Mesenchymal stem cell (in vitro differentiated cells and primary cell): ENCODE results near the gene PPM1J.

ENCODE experiments used
- DNase-seq: peaks from one replicate; pipeline ENCODE4 v3.0.0-alpha.2; 2013
- H2AFZ ChIP-seq: one replicate; pipeline ENCODE4 v1.6.1; 2013; ENCODE audit warnings: low read depth, mild to moderate bottlenecking, control low read depth, inconsistent platforms, low read length, moderate library complexity
- H2AK5ac ChIP-seq: 2 replicates; pipeline ENCODE4 v1.6.1; 2013; ENCODE audit warnings: low read length, moderate library complexity, mild to moderate bottlenecking, inconsistent platforms; ENCODE audit not compliant: severe bottlenecking
- H2BK120ac ChIP-seq: one replicate; pipeline ENCODE4 v1.6.1; 2013; ENCODE audit warnings: low read depth, mild to moderate bottlenecking, inconsistent platforms, low read length, moderate library complexity
- H2BK12ac ChIP-seq, 2 experiments: one replicate each; pipeline ENCODE4 v1.6.1; 2013; ENCODE audit warnings: inconsistent platforms in 2 of 2, low read length in 2 of 2, mild to moderate bottlenecking in 2 of 2, moderate library complexity in 2 of 2, control low read depth in 1 of 2
- H2BK15ac ChIP-seq: one replicate; pipeline ENCODE4 v1.6.1; 2013; ENCODE audit warnings: mild to moderate bottlenecking, low read depth, inconsistent platforms; ENCODE audit not compliant: poor library complexity, severe bottlenecking
- H2BK5ac ChIP-seq: 2 replicates; pipeline ENCODE4 v1.6.1; 2013; ENCODE audit warnings: low read depth, mild to moderate bottlenecking, low read length, control low read depth, inconsistent platforms; ENCODE audit not compliant: poor library complexity, severe bottlenecking
- H3K14ac ChIP-seq, 2 experiments: one replicate each; pipeline ENCODE4 v1.6.1; 2013; ENCODE audit warnings: inconsistent platforms in 2 of 2, low read length in 2 of 2, control low read depth in 1 of 2, mild to moderate bottlenecking in 1 of 2, moderate library complexity in 1 of 2
- H3K18ac ChIP-seq, 2 experiments: one replicate each; pipeline ENCODE4 v1.6.1; 2013; ENCODE audit warnings: inconsistent platforms in 2 of 2, low read length in 2 of 2, control low read depth in 1 of 2, low read depth in 1 of 2, mild to moderate bottlenecking in 1 of 2
- H3K23ac ChIP-seq, 2 experiments: one replicate each; pipeline ENCODE4 v1.6.1; 2013; ENCODE audit warnings: inconsistent platforms in 2 of 2, low read length in 2 of 2, mild to moderate bottlenecking in 2 of 2, moderate library complexity in 2 of 2, control low read depth in 1 of 2
- H3K27ac ChIP-seq: 2 replicates; pipeline ENCODE4 v1.5.1; 2013; ENCODE audit warnings: mild to moderate bottlenecking, moderate library complexity, low read length, control low read depth, inconsistent platforms; ENCODE audit not compliant: poor library complexity, severe bottlenecking
- H3K27me3 ChIP-seq, 2 experiments: 2 replicates each; pipeline versions ENCODE4 v1.6.1 to v1.7.0; 2013; ENCODE audit warnings: low read length in 2 of 2, mild to moderate bottlenecking in 2 of 2, moderate library complexity in 2 of 2, control low read depth in 1 of 2, inconsistent platforms in 1 of 2; ENCODE audit not compliant: control insufficient read depth in 1 of 2, insufficient read depth in 1 of 2
- H3K36me3 ChIP-seq, 2 experiments: 2 replicates each; pipeline versions ENCODE4 v1.6.1 to v1.7.0; 2013; ENCODE audit warnings: low read length in 2 of 2, control low read depth in 1 of 2, inconsistent platforms in 1 of 2, low read depth in 1 of 2, mild to moderate bottlenecking in 1 of 2; ENCODE audit not compliant: insufficient read depth in 2 of 2, control insufficient read depth in 1 of 2
- H3K4ac ChIP-seq, 2 experiments: one replicate each; pipeline ENCODE4 v1.6.1; 2013; ENCODE audit warnings: inconsistent platforms in 2 of 2, low read length in 2 of 2, mild to moderate bottlenecking in 2 of 2, moderate library complexity in 2 of 2, control low read depth in 1 of 2, low read depth in 1 of 2
- H3K4me1 ChIP-seq: 2 replicates; pipeline ENCODE4 v1.6.1; 2013; ENCODE audit warnings: low read depth, low read length, control low read depth; ENCODE audit not compliant: control insufficient read depth, insufficient read depth
- H3K4me2 ChIP-seq: 2 replicates; pipeline ENCODE4 v1.6.1; 2013; ENCODE audit warnings: low read length, mild to moderate bottlenecking, inconsistent platforms; ENCODE audit not compliant: poor library complexity, severe bottlenecking
- H3K4me3 ChIP-seq, 2 experiments: 2 replicates each; pipeline versions ENCODE4 v1.5.1 to v1.7.0; 2013; ENCODE audit warnings: low read length in 2 of 2, mild to moderate bottlenecking in 2 of 2, control low read depth in 1 of 2, low read depth in 1 of 2; ENCODE audit not compliant: insufficient read depth in 1 of 2
- H3K79me1 ChIP-seq: replicated peaks from 2 replicates; pipeline ENCODE4 v1.6.1; 2013; ENCODE audit warnings: mild to moderate bottlenecking, control low read depth, low read length, inconsistent platforms; ENCODE audit not compliant: poor library complexity, severe bottlenecking
- H3K9ac ChIP-seq: 2 replicates; pipeline ENCODE4 v1.7.0; 2013; ENCODE audit warnings: mild to moderate bottlenecking, low read length, moderate library complexity
- H3K9me3 ChIP-seq: 2 replicates; pipeline ENCODE4 v1.7.0; 2013; ENCODE audit warnings: mild to moderate bottlenecking, low read length; ENCODE audit not compliant: control insufficient read depth
- H4K8ac ChIP-seq: one replicate; pipeline ENCODE4 v1.6.1; 2013; ENCODE audit warnings: inconsistent platforms, mild to moderate bottlenecking, low read length, moderate library complexity
- H4K91ac ChIP-seq: one replicate; pipeline ENCODE4 v1.6.1; 2013; ENCODE audit warnings: mild to moderate bottlenecking, low read length, inconsistent platforms
- WGBS: methylation state at CpG from one replicate; pipeline ENCODE4 v1.1.7; 2013; ENCODE audit warnings: mixed read lengths; 5-methylcytosine and 5-hydroxymethylcytosine counted together

PPM1J gene

GRCh38 chr1:112743174-112744008 is 28.3 kb upstream of the PPM1J start:
- WGBS = 54% methylated on average over 47 of the region's 54 CpGs
- no peak overlapping the region for H3K23ac ChIP-seq

GRCh38 chr1:112737573-112737972 is 22.4 kb upstream of the PPM1J start:
- Histone ChIP-seq H2BK120ac (no peak overlapping the region), H4K91ac (no peak overlapping the region), H3K27ac (no peak overlapping the region), H3K14ac (no peak overlapping the region), H3K18ac (no peak overlapping the region), H3K4ac (no peak overlapping the region), H3K9me3 (peaks cover 2% of the 10 kb centered on the region), H3K4me2 (no peak overlapping the region), H3K23ac (no peak overlapping the region), H4K8ac (no peak overlapping the region), H2BK15ac (no peak overlapping the region), H3K9ac (no peak overlapping the region), H3K27me3 (no peaks in the 10 kb centered on the region), H2BK12ac (no peak overlapping the region), H2BK5ac (no peak overlapping the region), H3K36me3 (no peaks in the 10 kb centered on the region), H3K4me3 (no peak overlapping the region), H2AK5ac (no peak overlapping the region), H2AFZ (no peak overlapping the region), H3K4me1 (peaks cover 10% of the 10 kb centered on the region), H3K79me1 (no peaks in the 10 kb centered on the region)
- 93% methylated on average over 3 of the region's 3 CpGs for WGBS
- DNase-seq = no peak

More at GRCh38 chr1:112743174-112744008, 28.3 kb upstream of the PPM1J start:
- no peak overlapping the region for H3K18ac ChIP-seq
- peak overlapping the region; percentile 55 for H3K9ac ChIP-seq
- no peak for DNase-seq
- H3K14ac ChIP-seq = no peak overlapping the region
- no peak overlapping the region for H2BK120ac ChIP-seq
- no peak overlapping the region for H2BK12ac ChIP-seq
- peaks cover 0 to 15% of the 10 kb centered on the region in 2 experiments for H3K27me3 ChIP-seq
- peaks cover 2% of the 10 kb centered on the region for H3K9me3 ChIP-seq
- H2BK15ac ChIP-seq = no peak overlapping the region
- no peak overlapping the region for H4K8ac ChIP-seq
- no peaks in the 10 kb centered on the region for H3K36me3 ChIP-seq
- no peak overlapping the region for H4K91ac ChIP-seq
- H3K79me1 ChIP-seq = no peaks in the 10 kb centered on the region
- no peak overlapping the region for H2AK5ac ChIP-seq
- no peak overlapping the region for H3K4ac ChIP-seq
- H2AFZ ChIP-seq = peak overlapping the region; percentile 51
- H3K27ac ChIP-seq = no peak overlapping the region
- H3K4me1 ChIP-seq = peaks cover 8% of the 10 kb centered on the region
- no peak overlapping the region for H2BK5ac ChIP-seq
- no peak overlapping the region for H3K4me2 ChIP-seq
- H3K4me3 ChIP-seq = peak overlapping the region in 1 of 2 experiments; percentile 72

GRCh38 chr1:112735752-112736151 is 20.6 kb upstream of the PPM1J start:
- Histone ChIP-seq H3K9me3 (peaks cover 2% of the 10 kb centered on the region), H2BK12ac (no peak overlapping the region), H2BK15ac (no peak overlapping the region), H3K4me2 (no peak overlapping the region), H3K14ac (no peak overlapping the region), H3K4me1 (peaks cover 10% of the 10 kb centered on the region), H2AFZ (no peak overlapping the region), H2BK120ac (no peak overlapping the region), H3K23ac (no peak overlapping the region), H2BK5ac (no peak overlapping the region), H2AK5ac (no peak overlapping the region), H4K8ac (no peak overlapping the region), H3K27ac (peak overlapping the region; percentile 67), H3K18ac (no peak overlapping the region), H3K4me3 (no peak overlapping the region), H3K36me3 (no peaks in the 10 kb centered on the region), H3K79me1 (no peaks in the 10 kb centered on the region), H3K9ac (peak overlapping the region; percentile 45), H4K91ac (no peak overlapping the region), H3K27me3 (no peaks in the 10 kb centered on the region), H3K4ac (no peak overlapping the region)
- 83% methylated on average over 1 of the region's 1 CpG for WGBS
- peak; percentile 88 for DNase-seq

GRCh38 chr1:112731451-112731850 is 16.3 kb upstream of the PPM1J start:
- Histone ChIP-seq H3K27me3 (no peaks in the 10 kb centered on the region), H3K18ac (no peak overlapping the region), H2BK5ac (no peak overlapping the region), H2BK12ac (no peak overlapping the region), H3K9ac (no peak overlapping the region), H3K27ac (no peak overlapping the region), H2BK15ac (no peak overlapping the region), H3K36me3 (no peaks in the 10 kb centered on the region), H3K4me3 (no peak overlapping the region), H3K79me1 (no peaks in the 10 kb centered on the region), H2BK120ac (no peak overlapping the region), H4K91ac (no peak overlapping the region), H3K4me2 (no peak overlapping the region), H3K4me1 (peaks cover 19% of the 10 kb centered on the region), H2AFZ (no peak overlapping the region), H3K23ac (no peak overlapping the region), H4K8ac (no peak overlapping the region), H3K4ac (no peak overlapping the region), H2AK5ac (no peak overlapping the region), H3K9me3 (no peaks in the 10 kb centered on the region), H3K14ac (no peak overlapping the region)
- 100% methylated on average over 1 of the region's 1 CpG for WGBS
- no peak for DNase-seq
